Activated T-cell treated with anti-CD3 and anti-CD28 coated beads for 1 hour (primary cell): Measurements from ENCODE around the gene MAP3K6.

Experiments
- DNase-seq: peaks from one replicate; pipeline ENCODE4 v3.0.0-alpha.2; 2020; ENCODE audit warnings: low read depth

Gene MAP3K6

GRCh38 chr1:27335506-27336422 is 31.0 kb downstream of the MAP3K6 start:
- no peak for DNase-seq

- DNase-seq, result no peak
Observed at GRCh38 chr1:27333717-27334279, 33.0 kb downstream of the MAP3K6 start.

GRCh38 chr1:27332536-27333281 is 34.1 kb downstream of the MAP3K6 start:
- peak; percentile 53 for DNase-seq

- no peak for DNase-seq
Observed at GRCh38 chr1:27331922-27332321, 34.8 kb downstream of the MAP3K6 start.

GRCh38 chr1:27331426-27331825 is 35.3 kb downstream of the MAP3K6 start:
- DNase-seq, result no peak

- no peak for DNase-seq
Observed at GRCh38 chr1:27330786-27331185, 36.0 kb downstream of the MAP3K6 start.

GRCh38 chr1:27327964-27328363 is 38.8 kb downstream of the MAP3K6 start:
- no peak for DNase-seq

GRCh38 chr1:27325286-27325685 is 41.5 kb downstream of the MAP3K6 start:
- no peak for DNase-seq

- no peak for DNase-seq
Observed at GRCh38 chr1:27322569-27323240, 44.1 kb downstream of the MAP3K6 start.

GRCh38 chr1:27321813-27322568 is 44.8 kb downstream of the MAP3K6 start, which contains the start of gene TMEM222:
TMEM222 (plus strand) TSS chr1:27322163; CDS start chr1:27322198, 35 bp downstream.
- peak; percentile 92 for DNase-seq

GRCh38 chr1:27318596-27318995 is 48.2 kb downstream of the MAP3K6 start:
- no peak for DNase-seq

- DNase-seq, result no peak
Observed at GRCh38 chr1:27318136-27318535, 48.6 kb downstream of the MAP3K6 start.

- no peak for DNase-seq
Observed at GRCh38 chr1:27316860-27317259, 49.9 kb downstream of the MAP3K6 start.

GRCh38 chr1:27314737-27315136 is 52.0 kb downstream of the MAP3K6 start:
- DNase-seq, result no peak

- DNase-seq, result no peak
Observed at GRCh38 chr1:27314169-27314568, 52.6 kb downstream of the MAP3K6 start.

GRCh38 chr1:27307874-27308598 is 58.7 kb downstream of the MAP3K6 start:
- no peak for DNase-seq

- no peak for DNase-seq
Observed at GRCh38 chr1:27306892-27307761, 59.6 kb downstream of the MAP3K6 start.

GRCh38 chr1:27306071-27306470 is 60.7 kb downstream of the MAP3K6 start:
- no peak for DNase-seq
